IPS-15b (cell line): ENCODE data around the gene DNAJC30.
"Not testable (repeated sequence)": the region's sequence is repeated elsewhere in the genome, so short reads cannot be mapped to it uniquely, and the experiment has no call there.

Experiments used
- H3K27me3 ChIP-seq: one replicate; pipeline ENCODE4 v1.6.1; 2013; ENCODE audit warnings: low read length; ENCODE audit not compliant: control insufficient read depth, insufficient read depth
- H3K36me3 ChIP-seq: one replicate; pipeline ENCODE4 v1.6.1; 2013; ENCODE audit warnings: low read length; ENCODE audit not compliant: control insufficient read depth, insufficient read depth
- H3K4me1 ChIP-seq: one replicate; pipeline ENCODE4 v1.6.1; 2013; ENCODE audit warnings: mild to moderate bottlenecking, low read length; ENCODE audit not compliant: control insufficient read depth, insufficient read depth
- H3K4me3 ChIP-seq: one replicate; pipeline ENCODE4 v1.5.1; 2013; ENCODE audit warnings: low read depth, low read length
- H3K9ac ChIP-seq: one replicate; pipeline ENCODE4 v1.6.1; 2013; ENCODE audit warnings: low read depth, mild to moderate bottlenecking, low read length
- H3K9me3 ChIP-seq: one replicate; pipeline ENCODE4 v1.6.1; 2013; ENCODE audit warnings: mild to moderate bottlenecking, low read length; ENCODE audit not compliant: control insufficient read depth, insufficient read depth

Gene DNAJC30

DNA sequence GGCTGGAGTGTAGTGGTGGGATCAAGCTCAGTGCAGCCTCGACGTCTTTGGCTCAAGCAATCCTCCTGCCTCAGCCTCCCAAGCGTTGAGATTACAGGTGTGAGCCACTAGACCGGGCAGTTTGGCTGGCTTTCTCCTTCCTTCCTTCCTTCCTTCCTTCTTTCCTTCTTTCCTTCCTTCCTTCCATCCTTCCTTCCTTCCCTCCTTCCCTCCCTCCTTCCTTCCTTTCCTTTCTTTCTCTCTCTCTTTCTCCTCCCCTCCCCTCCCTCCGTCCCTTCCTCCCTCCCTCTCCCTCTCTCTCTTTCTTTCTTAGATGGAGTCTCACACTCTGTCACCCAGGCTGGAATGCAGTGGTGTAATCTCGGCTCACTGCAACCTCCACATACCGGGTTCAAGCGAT lies 23.3 kb downstream of the DNAJC30 start:
- no peaks in the 10 kb centered on the region for H3K36me3 ChIP-seq
- no peaks in the 10 kb centered on the region for H3K9me3 ChIP-seq
- H3K4me3 ChIP-seq, result no peak overlapping the region
- no peaks in the 10 kb centered on the region for H3K4me1 ChIP-seq
- no peaks in the 10 kb centered on the region for H3K27me3 ChIP-seq
- no peak overlapping the region for H3K9ac ChIP-seq

DNA sequence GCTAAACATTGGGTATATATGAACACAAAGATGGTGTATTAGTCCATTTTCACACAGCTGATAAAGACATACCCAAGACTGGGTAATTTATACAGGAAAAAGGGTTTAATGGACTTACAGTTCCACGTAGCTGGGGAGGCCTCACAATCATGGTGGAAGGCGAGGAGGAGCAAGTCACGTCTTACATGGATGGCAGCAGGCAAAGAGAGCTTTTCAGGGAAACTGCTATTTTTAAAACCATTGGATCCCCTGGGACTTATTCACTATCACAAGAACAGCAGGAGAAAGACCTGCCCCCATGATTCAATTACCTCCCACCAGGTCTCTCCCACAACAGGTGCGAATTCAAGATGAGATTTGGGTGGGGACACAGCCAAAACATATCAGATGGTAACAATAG lies 27.9 kb downstream of the DNAJC30 start:
- not testable (repeated sequence) for H3K9me3 ChIP-seq

DNA sequence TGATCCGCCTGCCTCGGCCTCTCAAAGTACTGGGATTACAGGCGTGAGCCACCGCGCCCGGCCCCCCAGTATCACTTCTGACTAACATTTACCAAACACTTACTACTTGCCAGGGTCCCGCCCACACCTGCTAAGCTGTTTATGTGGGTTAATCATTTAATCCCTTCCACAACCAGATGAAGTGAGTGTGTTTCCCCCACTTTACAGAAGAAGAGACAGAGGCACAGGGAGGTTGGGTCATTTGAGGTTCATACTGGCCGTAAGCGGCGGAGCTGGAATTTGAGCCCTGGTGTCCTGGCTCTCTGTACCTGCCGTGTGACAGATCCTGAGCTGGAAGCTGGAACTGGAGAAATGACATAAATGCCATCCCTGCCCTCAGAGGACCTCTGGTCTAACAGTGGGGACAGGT lies 30.7 kb downstream of the DNAJC30 start:
- Histone ChIP-seq H3K9ac (no peak overlapping the region), H3K4me1 (peaks cover 3% of the 10 kb centered on the region), H3K4me3 (no peak overlapping the region), H3K9me3 (no peaks in the 10 kb centered on the region), H3K27me3 (peaks cover 31% of the 10 kb centered on the region), H3K36me3 (no peaks in the 10 kb centered on the region)

More for the DNA sequence above, 27.9 kb downstream of the DNAJC30 start:
- not testable (repeated sequence) for H3K4me3 ChIP-seq, H3K4me1 ChIP-seq, H3K9ac ChIP-seq, H3K36me3 ChIP-seq
- peaks cover 12% of the 10 kb centered on the region for H3K27me3 ChIP-seq

DNA sequence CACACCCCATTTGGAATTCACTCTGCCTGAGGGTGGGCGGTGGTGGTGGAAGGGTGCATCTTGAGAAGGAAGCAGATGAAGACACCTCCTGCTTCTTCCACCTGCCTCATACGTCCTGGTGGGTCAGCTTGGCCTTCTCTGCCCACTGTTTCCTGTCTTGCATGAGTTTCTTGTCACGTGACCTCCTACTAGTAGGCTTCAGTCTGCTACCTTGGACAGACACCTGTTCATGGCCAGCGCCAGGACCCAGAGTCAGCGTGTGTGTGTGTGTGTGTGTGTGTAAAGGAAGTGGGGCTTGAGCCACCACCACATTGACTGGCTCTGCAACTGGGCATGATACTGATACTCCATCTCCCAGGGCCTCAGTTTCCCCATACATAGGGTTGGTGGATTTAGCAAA lies 32.7 kb downstream of the DNAJC30 start:
- Histone ChIP-seq H3K4me3 (no peak overlapping the region), H3K9me3 (no peaks in the 10 kb centered on the region), H3K4me1 (peaks cover 7% of the 10 kb centered on the region), H3K36me3 (no peaks in the 10 kb centered on the region), H3K27me3 (peaks cover 46% of the 10 kb centered on the region), H3K9ac (no peak overlapping the region)

DNA sequence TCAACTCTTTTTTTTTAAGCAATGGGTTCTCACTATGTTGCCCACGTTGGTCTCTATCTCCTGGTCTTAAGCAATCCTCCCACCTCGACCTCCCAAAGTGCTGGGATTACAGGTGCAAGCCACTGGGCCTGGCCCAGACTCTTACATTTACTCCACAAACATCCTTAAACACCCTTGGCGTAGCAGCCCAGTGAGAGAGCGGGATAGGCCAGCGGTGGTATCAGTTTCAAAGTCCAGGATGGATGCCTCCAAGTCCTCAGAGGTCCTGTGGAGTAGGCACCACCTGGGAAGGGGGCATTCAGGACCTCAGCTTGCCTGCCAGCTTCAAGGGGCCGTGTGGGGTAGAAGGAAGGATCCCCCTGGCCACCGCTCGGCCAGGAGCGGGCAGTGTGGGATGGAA lies 33.7 kb downstream of the DNAJC30 start:
- Histone ChIP-seq H3K36me3 (no peaks in the 10 kb centered on the region), H3K9me3 (no peaks in the 10 kb centered on the region), H3K27me3 (peaks cover 46% of the 10 kb centered on the region), H3K4me3 (no peak overlapping the region), H3K4me1 (peaks cover 7% of the 10 kb centered on the region), H3K9ac (no peak overlapping the region)

DNA sequence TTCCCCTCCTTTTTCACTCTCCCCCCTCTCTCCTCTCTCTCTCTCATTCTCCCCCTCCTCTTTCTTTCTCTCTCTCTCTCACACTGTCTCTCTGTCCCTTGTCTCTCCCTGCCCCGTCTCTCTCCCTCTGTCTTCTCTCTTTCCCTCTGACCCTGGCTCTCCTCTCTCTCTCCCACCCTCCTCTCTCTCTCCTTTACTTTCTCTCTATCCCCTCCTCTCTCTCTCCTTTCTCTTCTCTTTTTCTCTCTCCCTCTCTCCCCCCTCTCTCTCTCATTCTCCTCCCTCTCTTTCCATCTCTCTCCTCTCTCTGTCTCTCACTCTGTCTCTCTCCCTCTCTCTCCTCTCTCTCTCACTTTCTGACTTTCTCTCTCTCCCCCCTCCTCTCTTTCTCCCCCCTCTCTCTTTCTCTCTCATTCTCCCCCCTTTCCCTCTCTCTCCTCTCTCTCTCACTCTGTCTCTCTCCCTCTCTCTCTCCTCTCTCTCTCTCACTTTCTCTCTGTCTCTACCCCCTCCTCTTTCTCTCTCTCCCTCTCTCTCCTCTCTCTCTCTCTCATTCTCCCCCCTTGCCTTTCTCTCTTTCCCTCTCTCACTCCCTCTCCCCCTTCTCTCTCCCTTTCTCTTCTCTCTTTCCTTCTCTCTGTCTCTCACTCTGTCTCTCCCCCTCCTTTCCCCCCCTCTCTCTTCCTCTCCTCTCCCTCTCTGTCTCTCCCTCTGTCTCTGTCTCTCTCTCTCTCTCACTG lies 34.5 kb downstream of the DNAJC30 start:
- Histone ChIP-seq H3K4me1 (peaks cover 7% of the 10 kb centered on the region), H3K27me3 (peaks cover 46% of the 10 kb centered on the region), H3K36me3 (no peaks in the 10 kb centered on the region), H3K4me3 (peak overlapping the region; percentile 58), H3K9ac (no peak overlapping the region), H3K9me3 (no peaks in the 10 kb centered on the region)

DNA sequence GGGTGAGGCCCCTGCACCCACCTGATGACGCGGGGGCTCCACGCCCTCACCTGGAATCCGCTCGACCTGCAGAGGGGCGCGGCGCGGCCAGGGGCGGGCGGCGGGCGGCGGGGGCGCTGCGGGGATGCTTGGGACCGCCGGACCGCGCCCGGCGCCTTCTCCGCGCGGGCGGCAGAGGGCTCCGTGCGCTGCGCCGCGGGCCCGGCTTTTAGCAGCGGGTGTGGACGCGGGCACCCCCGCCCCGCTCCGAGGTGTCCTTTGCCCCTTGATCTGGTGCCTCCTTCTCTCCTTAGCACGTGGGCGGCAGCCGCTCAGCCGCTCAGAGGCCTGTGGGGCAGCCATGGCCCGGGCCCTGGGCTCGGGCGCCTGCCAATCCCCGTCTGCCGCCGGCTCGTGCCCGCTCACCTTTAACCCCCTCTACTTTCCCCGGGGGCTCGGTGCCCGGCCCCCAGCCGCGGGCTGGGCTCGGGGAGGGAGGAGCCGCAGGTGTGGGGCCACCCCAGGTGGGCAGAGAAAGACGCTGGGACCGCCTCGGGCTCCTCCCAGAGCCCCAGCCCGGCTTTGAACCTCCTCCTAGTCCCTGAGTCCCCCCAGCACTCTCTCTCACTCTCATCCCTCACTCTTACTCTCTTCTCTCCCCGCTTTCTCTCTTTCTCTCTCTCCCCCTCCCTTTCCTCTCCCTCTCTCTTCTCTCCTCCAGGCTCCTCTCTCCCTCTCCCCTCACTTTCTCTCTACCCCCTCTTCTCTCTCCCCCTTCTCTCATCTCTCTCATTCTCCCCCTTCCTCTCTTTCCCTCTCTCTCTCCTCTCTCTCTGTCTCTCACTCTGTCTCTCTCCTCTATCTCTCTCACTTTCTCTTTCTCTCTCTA lies 35.3 kb downstream of the DNAJC30 start:
- peaks cover 46% of the 10 kb centered on the region for H3K27me3 ChIP-seq
- peaks cover 7% of the 10 kb centered on the region for H3K4me1 ChIP-seq

DNA sequence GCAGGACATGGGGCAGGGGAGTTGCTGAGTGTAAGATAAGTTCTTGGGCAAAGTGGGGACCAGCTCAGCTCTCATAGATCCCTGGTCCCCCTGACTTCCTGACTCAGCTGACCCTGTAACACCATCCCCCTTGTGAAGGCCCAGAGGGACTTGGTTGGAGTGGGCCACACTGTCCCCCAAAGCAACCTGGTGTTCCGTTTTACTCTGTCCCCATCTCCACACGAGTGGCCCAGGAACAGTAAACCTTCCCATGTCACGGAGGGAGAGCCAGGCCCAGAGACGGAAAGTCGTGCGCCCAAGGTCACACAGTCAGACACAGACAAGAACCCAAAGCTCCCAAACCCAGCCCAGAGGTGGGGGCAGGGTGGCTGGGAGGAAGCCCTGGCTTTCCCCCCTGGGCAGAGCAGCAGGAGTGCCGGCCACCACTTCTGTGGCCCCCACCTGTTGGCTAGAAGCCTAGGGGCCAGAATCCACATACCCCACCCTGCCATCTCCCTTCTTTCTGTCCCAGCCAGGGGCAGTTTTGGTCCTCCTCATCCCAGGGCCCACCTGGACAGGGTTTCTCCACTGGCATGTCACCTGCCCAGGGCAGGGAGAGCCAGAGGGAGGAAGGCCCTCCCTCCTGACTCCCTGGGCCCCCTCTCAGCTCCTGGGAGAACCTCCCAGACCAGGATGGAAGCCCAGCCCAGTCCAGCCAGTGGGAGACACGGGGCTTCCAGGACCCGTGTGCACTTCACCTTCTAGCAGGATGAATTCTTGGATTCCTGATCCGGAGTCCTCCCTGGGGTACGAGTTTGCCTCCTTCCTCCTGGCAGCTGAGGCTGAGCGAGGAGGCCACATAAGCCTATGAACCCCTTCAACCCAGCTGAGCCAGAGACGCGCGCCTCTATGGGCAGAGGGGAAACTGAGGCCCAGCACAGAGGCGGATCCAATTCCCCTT lies 36.2 kb downstream of the DNAJC30 start:
- Histone ChIP-seq H3K4me3 (peak overlapping the region; percentile 39), H3K9ac (no peak overlapping the region), H3K9me3 (no peaks in the 10 kb centered on the region), H3K27me3 (peaks cover 46% of the 10 kb centered on the region), H3K4me1 (peaks cover 7% of the 10 kb centered on the region), H3K36me3 (no peaks in the 10 kb centered on the region)

More for the DNA sequence above, 35.3 kb downstream of the DNAJC30 start:
- Histone ChIP-seq H3K9ac (no peak overlapping the region), H3K9me3 (no peaks in the 10 kb centered on the region), H3K4me3 (peak overlapping the region; percentile 58), H3K36me3 (no peaks in the 10 kb centered on the region)

DNA sequence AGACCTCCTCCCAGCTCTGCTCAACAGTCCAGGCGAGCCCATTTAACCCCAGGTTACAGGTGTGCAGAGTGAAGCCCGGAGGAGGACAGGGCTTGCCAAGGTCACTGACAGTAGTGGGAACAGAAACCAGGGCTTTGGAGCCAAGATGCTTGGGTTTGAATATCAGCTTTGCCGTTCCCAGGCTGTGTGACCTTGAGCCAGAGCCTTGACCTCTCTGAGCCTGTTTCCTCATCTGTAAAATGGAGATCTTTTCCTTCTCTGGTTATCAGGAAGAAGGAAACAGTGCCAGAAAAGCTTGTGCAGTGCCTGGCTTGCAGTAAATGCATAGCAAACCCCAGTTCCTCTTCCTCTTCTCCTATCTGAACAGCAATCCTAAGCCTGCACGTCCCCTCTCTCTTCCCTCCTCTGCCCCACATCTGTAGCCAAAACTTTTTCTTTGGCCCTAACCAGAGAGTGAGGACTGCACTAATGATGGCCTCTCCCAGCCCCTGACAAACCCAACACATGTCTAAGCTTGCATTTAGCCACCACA lies 37.5 kb downstream of the DNAJC30 start:
- H3K4me1 ChIP-seq, result peaks cover 7% of the 10 kb centered on the region
- no peak overlapping the region for H3K9ac ChIP-seq
- no peak overlapping the region for H3K4me3 ChIP-seq
- no peaks in the 10 kb centered on the region for H3K36me3 ChIP-seq
- H3K9me3 ChIP-seq, result no peaks in the 10 kb centered on the region
- peaks cover 37% of the 10 kb centered on the region for H3K27me3 ChIP-seq

DNA sequence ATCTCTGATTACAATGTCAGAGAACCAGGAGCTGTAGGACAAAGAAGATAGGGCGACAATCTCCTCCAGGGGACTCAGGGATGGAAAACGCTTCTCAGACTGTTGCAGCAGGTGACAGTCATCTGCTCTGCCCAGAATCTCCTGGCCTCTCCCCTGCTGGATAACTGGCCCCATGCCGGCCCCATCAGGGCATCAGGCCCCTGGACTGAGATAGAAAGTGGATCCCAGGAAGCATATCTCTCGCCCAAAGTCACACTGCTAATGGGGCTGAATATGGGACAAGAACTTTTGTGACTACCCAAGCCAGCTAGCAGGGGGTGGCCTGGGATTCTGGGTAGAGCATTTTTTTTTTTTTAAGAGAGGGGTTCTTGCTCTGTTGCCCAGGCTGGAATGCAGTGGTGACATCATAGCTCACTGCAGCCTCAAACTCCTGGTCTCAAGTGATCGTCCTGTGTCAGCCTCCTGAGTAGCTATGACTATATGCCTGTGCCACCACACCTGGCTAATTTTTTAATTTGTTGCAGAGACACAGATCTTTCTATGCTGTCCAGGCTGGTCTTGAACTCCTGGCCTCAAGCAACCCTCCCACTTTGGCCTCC lies 38.5 kb downstream of the DNAJC30 start:
- Histone ChIP-seq H3K36me3 (no peaks in the 10 kb centered on the region), H3K9me3 (no peaks in the 10 kb centered on the region), H3K4me3 (no peak overlapping the region), H3K27me3 (peaks cover 31% of the 10 kb centered on the region), H3K4me1 (peaks cover 7% of the 10 kb centered on the region), H3K9ac (no peak overlapping the region)

DNA sequence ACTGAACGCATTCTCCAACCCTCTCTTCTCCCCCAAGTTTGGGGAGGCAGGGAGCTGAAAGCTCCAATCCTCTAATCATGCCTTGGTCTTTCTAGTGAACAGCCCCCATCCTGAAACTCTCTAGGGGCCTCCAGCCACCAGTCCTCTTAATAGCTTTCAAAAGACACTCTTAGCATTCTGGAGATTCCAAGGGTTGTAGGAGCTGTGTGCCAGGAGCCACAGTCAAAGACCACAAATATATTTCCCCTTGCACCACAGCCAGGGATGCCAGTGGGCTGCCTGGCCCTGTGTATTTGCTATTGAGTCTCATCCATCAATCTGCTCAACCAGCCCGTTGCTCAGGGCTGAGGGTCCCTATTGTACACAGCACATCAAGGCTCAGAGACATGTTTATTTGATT lies 40.4 kb downstream of the DNAJC30 start:
- Histone ChIP-seq H3K4me3 (no peak overlapping the region), H3K27me3 (peaks cover 15% of the 10 kb centered on the region), H3K9ac (no peak overlapping the region), H3K36me3 (no peaks in the 10 kb centered on the region), H3K4me1 (peaks cover 4% of the 10 kb centered on the region), H3K9me3 (no peaks in the 10 kb centered on the region)
